GM12878 (cell line): ENCODE data around the gene FGFR4. TPM values are rescaled to one million over a fixed set of nuclear protein-coding genes. Genes with fewer than 3 reads are reported as not detected.

Experiments
- ATAC-seq: fragments of 200-7000 bp; cut with Tn5 transposase; 3 replicates; pipeline ENCODE4 v1.9.1; 2020; ENCODE audit warnings: mild to moderate bottlenecking, moderate library complexity
- BruUV-seq: library from RNA; stranded (reverse); fragments of 400-500 nt; replicated peaks from 2 replicates; lab custom pipeline; 2021; lab: Mats Ljungman, UMichigan
- CTCF ChIA-PET: fragments of 300-600 bp; sonication (Branson Sonifier 250); formaldehyde crosslinking; extraction: SDS; loops from one replicate; lab custom pipeline; 2021; ENCODE audit warnings: inconsistent platforms; lab: Yijun Ruan, JAX
- POLR2A ChIA-PET: fragments of 350-600 bp; formaldehyde crosslinking; extraction: SDS; loops from one replicate; lab custom pipeline; 2021; ENCODE audit warnings: inconsistent platforms; lab: Charles Lee
- RAD21 ChIA-PET: fragments of 300-600 bp; sonication (Branson Sonifier 250); formaldehyde crosslinking; loops from one replicate; lab custom pipeline; 2023; ENCODE audit warnings: antibody characterized with exemption; ENCODE audit not compliant: unreplicated experiment; lab: Charles Lee
- SMC1A ChIA-PET: fragments of 300-600 bp; sonication (Branson Sonifier 250); formaldehyde crosslinking; loops from one replicate; lab custom pipeline; 2023; ENCODE audit not compliant: unreplicated experiment, uncharacterized antibody; lab: Charles Lee
- DNase-seq: peaks from one replicate; pipeline ENCODE4 v3.0.0-alpha.2; 2011; ENCODE audit warnings: low read depth, low spot score
- FAIRE-seq: peaks from 3 replicates; lab custom pipeline; 2011; peaks lifted over from hg19 to GRCh38; lab: Jason Lieb, UNC
- H2AFZ ChIP-seq: 2 replicates; pipeline ENCODE4 v1.6.0; 2011; ENCODE audit warnings: low read depth, low read length, control low read depth; ENCODE audit not compliant: control insufficient read depth
- H3K27ac ChIP-seq: 2 replicates; pipeline ENCODE4 v1.5.1; 2011; ENCODE audit warnings: control low read depth; ENCODE audit not compliant: control insufficient read depth, insufficient read depth
- H3K27me3 ChIP-seq, 2 experiments: replicated peaks in 1 of 2; 2 replicates each; pipeline versions ENCODE4 v1.6.0 to v1.6.1; 2011; ENCODE audit warnings: low read length in 1 of 2; ENCODE audit not compliant: control insufficient read depth in 2 of 2, insufficient read depth in 2 of 2
- H3K36me3 ChIP-seq, 2 experiments: 2 replicates each; pipeline ENCODE4 v1.5.1; 2011; ENCODE audit warnings: low read length in 1 of 2; ENCODE audit not compliant: control insufficient read depth in 2 of 2, insufficient read depth in 2 of 2
- H3K4me1 ChIP-seq: 2 replicates; pipeline ENCODE4 v1.6.1; 2011; ENCODE audit warnings: mild to moderate bottlenecking, low read length, moderate library complexity, mixed read lengths; ENCODE audit not compliant: control insufficient read depth, insufficient read depth
- H3K4me2 ChIP-seq: 2 replicates; pipeline ENCODE4 v1.6.0; 2011; ENCODE audit warnings: control low read depth; ENCODE audit not compliant: control insufficient read depth, insufficient read depth
- H3K4me3 ChIP-seq: fragments of 200-600 bp; sonication (generic); 2 replicates; pipeline ENCODE4 v1.5.1; 2016
- H3K79me2 ChIP-seq: 2 replicates; pipeline ENCODE4 v1.6.0; 2011; ENCODE audit warnings: low read length; ENCODE audit not compliant: control insufficient read depth, insufficient read depth
- H3K9ac ChIP-seq: 2 replicates; pipeline ENCODE4 v1.8.0; 2011; ENCODE audit warnings: low read length, control low read depth, mixed read lengths; ENCODE audit not compliant: control insufficient read depth, insufficient read depth
- H3K9me3 ChIP-seq: replicated peaks from 3 replicates; pipeline ENCODE4 v1.5.1; 2011; ENCODE audit warnings: mild to moderate bottlenecking, low read length; ENCODE audit not compliant: control insufficient read depth, insufficient read depth
- H4K20me1 ChIP-seq: 2 replicates; pipeline ENCODE4 v1.6.0; 2011; ENCODE audit not compliant: control insufficient read depth, insufficient read depth
- MYB ChIP-seq: fragments of 150-350 bp; IDR thresholded peaks from 2 replicates; pipeline ENCODE4 v1.6.1; 2014; ENCODE audit warnings: mild to moderate bottlenecking, low read depth, low read length, borderline replicate concordance
- SIN3A ChIP-seq: IDR thresholded peaks from 2 replicates; pipeline ENCODE4 v1.6.1; 2012; ENCODE audit warnings: low read depth, low read length, improper control_type of control experiment
- WGBS: methylation state at CpG from one replicate; pipeline ENCODE4 v1.1.6; 2016; ENCODE audit warnings: low lambda C conversion rate; ENCODE audit not compliant: insufficient replicate concordance, insufficient coverage; ENCODE audit errors: missing lambda C conversion rate; 5-methylcytosine and 5-hydroxymethylcytosine counted together
- in situ Hi-C: fragments of 300-500 bp; cut with MboI; formaldehyde crosslinking; loops from 9 replicates; pipeline ENCODE4 v1.14.3; 2018; ENCODE audit warnings: mixed read lengths
- intact Hi-C: fragments of 100-400 bp; cut with micrococcal nuclease; formaldehyde crosslinking; loops from one replicate; pipeline ENCODE4 v1.14.2; 2022; ENCODE audit not compliant: unreplicated experiment
- polyA plus RNA-seq, 11 experiments: library from polyadenylated mRNA; depleted of rRNA in 4 of 11; unstranded in 6 of 11; stranded (reverse) in 5 of 11; fragments of >200 nt; fragmentation: Nextera tagmentation in 4 of 11; fragmentation: Illumina TruSeq in 1 of 11; extraction: Ambion mirVana in 4 of 11; extraction: Trizol in 1 of 11; gene quantifications; 1 replicate in 1 of 11; 2 replicates in 10 of 11; pipeline versions ENCODE4 v1.2.1 to v1.2.3, GENCODE V29; 2011 to 2016; ENCODE audit warnings: inconsistent platforms in 2 of 11, missing spikeins in 2 of 11, low read depth in 1 of 11
- total RNA-seq, 4 experiments: library from RNA; depleted of rRNA in 3 of 4; stranded (reverse); fragments of >200 nt in 3 of 4; fragmentation: Illumina TruSeq in 1 of 4; extraction: Trizol in 1 of 4; gene quantifications; 2 replicates each; pipeline versions ENCODE4 v1.2.1 to v1.2.3, GENCODE V29; 2013 to 2021
- TF ChIP-seq, protein P1 (sequence below): fragments of 450-650 bp; IDR thresholded peaks from 2 replicates; pipeline ENCODE4 v1.6.1; 2017; ENCODE audit warnings: mild to moderate bottlenecking, low read depth, inconsistent platforms; ENCODE audit not compliant: poor library complexity, severe bottlenecking
- TF ChIP-seq, protein P2 (sequence below): fragments of 150-350 bp; IDR thresholded peaks from 2 replicates; pipeline ENCODE4 v1.6.1; 2014; ENCODE audit warnings: mild to moderate bottlenecking, low read depth, low read length

Gene FGFR4
- total and polyA plus RNA-seq, 10 of the 15 experiments (the other 5 are each of a cell fraction or from before 2014, with no cell fraction given): 0.17 to 0.77 (median 0.28) TPM; not detected in 5

DNA sequence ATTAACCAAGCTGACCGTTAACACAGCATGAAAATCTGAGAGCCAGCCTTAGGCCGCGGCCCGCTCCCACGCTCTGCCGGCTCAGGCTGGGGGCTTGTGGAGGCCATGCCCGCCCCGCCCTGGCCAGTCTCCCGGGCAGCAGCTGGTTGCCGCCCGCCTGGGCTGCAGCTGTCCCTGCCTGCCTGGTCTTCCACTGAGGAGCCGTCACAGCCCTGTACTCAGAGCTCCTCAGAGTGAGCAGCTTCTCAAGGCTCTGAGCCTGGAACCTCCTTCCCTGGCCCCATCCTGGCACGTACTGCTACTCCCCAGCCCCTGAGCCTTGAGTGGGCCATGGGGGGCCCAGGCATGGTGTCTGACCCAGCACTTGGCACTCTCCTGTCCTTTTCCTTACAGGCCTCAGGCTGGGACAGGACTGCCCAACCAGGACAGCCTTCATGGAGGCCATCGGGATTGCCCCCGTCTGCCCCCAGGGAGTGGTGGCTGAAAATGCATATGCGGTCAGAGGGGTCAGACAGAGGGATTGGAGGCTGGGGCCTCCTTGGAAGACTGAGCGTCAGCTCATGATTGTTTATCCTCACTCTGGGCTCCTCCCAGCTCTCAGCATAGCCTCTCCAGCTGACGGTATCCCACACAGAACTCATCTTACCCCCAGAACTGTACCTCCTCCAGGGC, 11.9 kb downstream of the FGFR4 start:
- POLR2A ChIA-PET: no interaction called here
- in situ Hi-C loops: no loop called here
- no peaks in the 10 kb centered on the region for H3K79me2 ChIP-seq

More for the DNA sequence above, 11.9 kb downstream of the FGFR4 start:
- WGBS: 40% methylated on average over 16 of the region's 18 CpGs
- H3K9me3 ChIP-seq: no peaks in the 10 kb centered on the region
- ChIA-PET SMC1A (no interaction called here), RAD21 (interaction anchor here (1.1 kb wide), 1 partner anchor 438 kb away, joined by 4 read pairs; no protein-coding TSS in a partner anchor), CTCF (interaction anchor here (1.3 to 1.8 kb wide), 2 partner anchors 14 to 438 kb away, joined by 4 to 7 read pairs; no protein-coding TSS in a partner anchor)
- FAIRE-seq (no peak), DNase-seq (no peak), ATAC-seq (no peak; the same call in 1 of the 3 replicates)
- H3K36me3 ChIP-seq: no peaks in the 10 kb centered on the region
- H2AFZ ChIP-seq: no peak overlapping the region
- intact Hi-C loops: no loop called here
- no peak overlapping the region for H3K9ac ChIP-seq
- H3K4me1 ChIP-seq: no peaks in the 10 kb centered on the region
- H3K4me3 ChIP-seq: no peak overlapping the region
- H3K4me2 ChIP-seq: no peak overlapping the region
- no peak for TF ChIP-seq SIN3A
- TF ChIP-seq, protein P1, sequence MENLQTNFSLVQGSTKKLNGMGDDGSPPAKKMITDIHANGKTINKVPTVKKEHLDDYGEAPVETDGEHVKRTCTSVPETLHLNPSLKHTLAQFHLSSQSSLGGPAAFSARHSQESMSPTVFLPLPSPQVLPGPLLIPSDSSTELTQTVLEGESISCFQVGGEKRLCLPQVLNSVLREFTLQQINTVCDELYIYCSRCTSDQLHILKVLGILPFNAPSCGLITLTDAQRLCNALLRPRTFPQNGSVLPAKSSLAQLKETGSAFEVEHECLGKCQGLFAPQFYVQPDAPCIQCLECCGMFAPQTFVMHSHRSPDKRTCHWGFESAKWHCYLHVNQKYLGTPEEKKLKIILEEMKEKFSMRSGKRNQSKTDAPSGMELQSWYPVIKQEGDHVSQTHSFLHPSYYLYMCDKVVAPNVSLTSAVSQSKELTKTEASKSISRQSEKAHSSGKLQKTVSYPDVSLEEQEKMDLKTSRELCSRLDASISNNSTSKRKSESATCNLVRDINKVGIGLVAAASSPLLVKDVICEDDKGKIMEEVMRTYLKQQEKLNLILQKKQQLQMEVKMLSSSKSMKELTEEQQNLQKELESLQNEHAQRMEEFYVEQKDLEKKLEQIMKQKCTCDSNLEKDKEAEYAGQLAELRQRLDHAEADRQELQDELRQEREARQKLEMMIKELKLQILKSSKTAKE: no peak
- TF ChIP-seq, protein P2, sequence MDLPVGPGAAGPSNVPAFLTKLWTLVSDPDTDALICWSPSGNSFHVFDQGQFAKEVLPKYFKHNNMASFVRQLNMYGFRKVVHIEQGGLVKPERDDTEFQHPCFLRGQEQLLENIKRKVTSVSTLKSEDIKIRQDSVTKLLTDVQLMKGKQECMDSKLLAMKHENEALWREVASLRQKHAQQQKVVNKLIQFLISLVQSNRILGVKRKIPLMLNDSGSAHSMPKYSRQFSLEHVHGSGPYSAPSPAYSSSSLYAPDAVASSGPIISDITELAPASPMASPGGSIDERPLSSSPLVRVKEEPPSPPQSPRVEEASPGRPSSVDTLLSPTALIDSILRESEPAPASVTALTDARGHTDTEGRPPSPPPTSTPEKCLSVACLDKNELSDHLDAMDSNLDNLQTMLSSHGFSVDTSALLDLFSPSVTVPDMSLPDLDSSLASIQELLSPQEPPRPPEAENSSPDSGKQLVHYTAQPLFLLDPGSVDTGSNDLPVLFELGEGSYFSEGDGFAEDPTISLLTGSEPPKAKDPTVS: no peak
- no peak for TF ChIP-seq MYB
- BruUV-seq: no TSS peak
- no peaks in the 10 kb centered on the region; a peak in 1 of 4 replicates for H3K27me3 ChIP-seq
- no peaks in the 10 kb centered on the region for H4K20me1 ChIP-seq
- H3K27ac ChIP-seq: no peak overlapping the region
